Upper lobe of left lung (tissue), 6 donors: ENCODE data around the gene RNU5D-1. TPM values are rescaled to one million over a fixed set of nuclear protein-coding genes. Genes with fewer than 3 reads are reported as not detected.
"Not testable (repeated sequence)": the region's sequence is repeated elsewhere in the genome, so short reads cannot be mapped to it uniquely, and the experiment has no call there.

Experiments
- ATAC-seq, 2 donors: fragments of 200-7000 bp; cut with Tn5 transposase; one replicate each; pipeline ENCODE4 v1.9.1; 2022; ENCODE audit warnings: mild to moderate bottlenecking in 2 of 2, moderate library complexity in 2 of 2; ENCODE audit not compliant: low FRiP score in 2 of 2
- DNase-seq, 2 donors: peaks; one replicate each; pipeline ENCODE4 v3.0.0-alpha.2; 2019 to 2020
- H3K27ac ChIP-seq, 4 donors: fragments of 200-600 bp; sonication (generic); one replicate each; pipeline ENCODE4 v1.5.1; 2016 to 2019
- H3K27me3 ChIP-seq, 4 donors: fragments of 200-600 bp; sonication (generic); one replicate each; pipeline ENCODE4 v1.5.1; 2017 to 2019
- H3K36me3 ChIP-seq, 4 donors: fragments of 200-600 bp; sonication (generic); one replicate each; pipeline ENCODE4 v1.5.1; 2016 to 2019
- H3K4me1 ChIP-seq, 4 donors: fragments of 200-600 bp; sonication (generic); one replicate each; pipeline ENCODE4 v1.5.1; 2018 to 2019
- H3K4me3 ChIP-seq, 4 donors: fragments of 200-600 bp; sonication (generic); one replicate each; pipeline ENCODE4 v1.5.1; 2017 to 2019; ENCODE audit warnings: mild to moderate bottlenecking in 2 of 4, moderate library complexity in 1 of 4
- H3K9me3 ChIP-seq, 4 donors: fragments of 200-600 bp; sonication (generic); one replicate each; pipeline ENCODE4 v1.5.1; 2018 to 2019
- CTCF ChIP-seq, 6 experiments: fragments of 450-650 bp in 4 of 6; fragments of 200-600 bp in 2 of 6; sonication (generic) in 2 of 6; IDR thresholded peaks; one replicate each; pipeline ENCODE4 v1.5.1; 2016 to 2019; ENCODE audit warnings: antibody characterized with exemption in 6 of 6
- EP300 ChIP-seq, 4 donors: sonication (generic); formaldehyde crosslinking; IDR thresholded peaks; one replicate each; pipeline ENCODE4 v1.5.1; 2017; ENCODE audit warnings: antibody characterized with exemption in 4 of 4, control low read depth in 2 of 4
- POLR2A ChIP-seq, 4 donors: fragments of 450-650 bp; IDR thresholded peaks; one replicate each; pipeline ENCODE4 v1.5.1; 2016 to 2017; ENCODE audit warnings: antibody characterized with exemption in 4 of 4, mild to moderate bottlenecking in 2 of 4
- POLR2AphosphoS5 ChIP-seq, 2 donors: sonication (generic); formaldehyde crosslinking; IDR thresholded peaks; one replicate each; pipeline ENCODE4 v1.5.1; 2017; ENCODE audit warnings: antibody characterized with exemption in 2 of 2
- WGBS, 2 donors: methylation state at CpG; one replicate each; pipeline ENCODE4 v1.1.5; 2017 to 2018; 5-methylcytosine and 5-hydroxymethylcytosine counted together
- total RNA-seq, 6 donors: library from RNA; depleted of rRNA in 4 of 6; stranded (reverse); fragments of >200 nt in 4 of 6; gene quantifications; one replicate each; pipeline versions ENCODE4 v1.1.0 to v1.2.1, GENCODE V29; 2016 to 2021
- donor health status: DM: no; HTN: no; CAD: no; lungs with moderate emphysema.
- donor health status: DM: no; HTN: yes; CAD: no; lungs with severe emphysema.

The RNU5D-1 gene
- total RNA-seq, 6 donors from 2014 or later = not detected

GRCh38 chr1:44701141-44701573, 29.8 kb downstream of the RNU5D-1 start:
- Histone ChIP-seq H3K36me3 (no peaks in the 10 kb centered on the region), H3K4me3 (no peak overlapping the region), H3K9me3 (no peaks in the 10 kb centered on the region), H3K27ac (no peak overlapping the region), H3K4me1 (peaks cover 0 to 4% (median 2%) of the 10 kb centered on the region in 4 donors), H3K27me3 (no peaks in the 10 kb centered on the region)
- TF ChIP-seq POLR2A (IDR thresholded peaks at IDR 0.05) (no peak), EP300 (IDR thresholded peaks at IDR 0.05) (no peak), POLR2AphosphoS5 (IDR thresholded peaks at IDR 0.05) (no peak), CTCF (IDR thresholded peaks at IDR 0.05) (no peak)
- ATAC-seq (no peak), DNase-seq (no peak)
- WGBS, 2 donors = 60 to 66% methylated on average over 7 of the region's 7 CpGs

- no peaks in the 10 kb centered on the region for H3K9me3 ChIP-seq
- no peaks in the 10 kb centered on the region for H3K27me3 ChIP-seq
- DNase-seq (no peak), ATAC-seq (no peak)
- peaks cover 0 to 4% (median 2%) of the 10 kb centered on the region in 4 donors for H3K4me1 ChIP-seq
- H3K4me3 ChIP-seq = no peak overlapping the region
- 74 to 75% methylated on average over 1 of the region's 1 CpG for WGBS, 2 donors
- H3K27ac ChIP-seq = no peak overlapping the region
- no peak for TF ChIP-seq POLR2A (IDR thresholded peaks at IDR 0.05)
- TF ChIP-seq POLR2AphosphoS5 (IDR thresholded peaks at IDR 0.05) = no peak
- TF ChIP-seq CTCF (IDR thresholded peaks at IDR 0.05) = no peak
- TF ChIP-seq EP300 (IDR thresholded peaks at IDR 0.05) = no peak
- H3K36me3 ChIP-seq = no peaks in the 10 kb centered on the region
These were observed 30.4 kb downstream of the RNU5D-1 start for GRCh38 chr1:44700573-44700972.

GRCh38 chr1:44699375-44699774, 31.6 kb downstream of the RNU5D-1 start:
- not testable (repeated sequence) for DNase-seq, H3K4me1 ChIP-seq, H3K4me3 ChIP-seq, H3K27me3 ChIP-seq, H3K27ac ChIP-seq, ATAC-seq, H3K36me3 ChIP-seq, H3K9me3 ChIP-seq
- 84 to 87% methylated on average over 9 of the region's 9 CpGs for WGBS, 2 donors

- WGBS, 2 donors = 75 to 81% methylated on average over 3 of the region's 3 CpGs
- ATAC-seq = no peak
- TF ChIP-seq EP300 (IDR thresholded peaks at IDR 0.05) = no peak
- no peak for TF ChIP-seq POLR2AphosphoS5 (IDR thresholded peaks at IDR 0.05)
- no peak for TF ChIP-seq POLR2A (IDR thresholded peaks at IDR 0.05)
- TF ChIP-seq CTCF (IDR thresholded peaks at IDR 0.05) = no peak
These were observed 32.8 kb downstream of the RNU5D-1 start for GRCh38 chr1:44698138-44698537.

GRCh38 chr1:44696789-44697345, 34.1 kb downstream of the RNU5D-1 start:
- 69 to 80% methylated on average over 7 of the region's 7 CpGs for WGBS, 2 donors
- peak; percentile 40 to 68 for ATAC-seq

More at GRCh38 chr1:44698138-44698537, 32.8 kb downstream of the RNU5D-1 start:
- no peaks in the 10 kb centered on the region for H3K9me3 ChIP-seq
- H3K4me1 ChIP-seq = peaks cover 0 to 4% (median 2%) of the 10 kb centered on the region in 4 donors
- no peak overlapping the region for H3K4me3 ChIP-seq
- H3K27me3 ChIP-seq = no peaks in the 10 kb centered on the region
- no peaks in the 10 kb centered on the region for H3K36me3 ChIP-seq
- no peak overlapping the region for H3K27ac ChIP-seq
- no peak for DNase-seq

More at GRCh38 chr1:44696789-44697345, 34.1 kb downstream of the RNU5D-1 start:
- Histone ChIP-seq H3K27me3 (no peaks in the 10 kb centered on the region), H3K36me3 (no peaks in the 10 kb centered on the region), H3K4me3 (no peak overlapping the region), H3K27ac (no peak overlapping the region), H3K9me3 (no peaks in the 10 kb centered on the region), H3K4me1 (peaks cover 0 to 4% (median 2%) of the 10 kb centered on the region in 4 donors)
- DNase-seq = peak in 1 of 2 donors; percentile 48
- no peak for TF ChIP-seq EP300 (IDR thresholded peaks at IDR 0.05)
- TF ChIP-seq POLR2A (IDR thresholded peaks at IDR 0.05) = no peak
- no peak for TF ChIP-seq POLR2AphosphoS5 (IDR thresholded peaks at IDR 0.05)
- no peak for TF ChIP-seq CTCF (IDR thresholded peaks at IDR 0.05)
